ENCODE data around the gene ACSF3.
"Not testable (repeated sequence)": the region's sequence is repeated elsewhere in the genome, so short reads cannot be mapped to it uniquely, and the experiment has no call there.

ACSF3 gene

DNA sequence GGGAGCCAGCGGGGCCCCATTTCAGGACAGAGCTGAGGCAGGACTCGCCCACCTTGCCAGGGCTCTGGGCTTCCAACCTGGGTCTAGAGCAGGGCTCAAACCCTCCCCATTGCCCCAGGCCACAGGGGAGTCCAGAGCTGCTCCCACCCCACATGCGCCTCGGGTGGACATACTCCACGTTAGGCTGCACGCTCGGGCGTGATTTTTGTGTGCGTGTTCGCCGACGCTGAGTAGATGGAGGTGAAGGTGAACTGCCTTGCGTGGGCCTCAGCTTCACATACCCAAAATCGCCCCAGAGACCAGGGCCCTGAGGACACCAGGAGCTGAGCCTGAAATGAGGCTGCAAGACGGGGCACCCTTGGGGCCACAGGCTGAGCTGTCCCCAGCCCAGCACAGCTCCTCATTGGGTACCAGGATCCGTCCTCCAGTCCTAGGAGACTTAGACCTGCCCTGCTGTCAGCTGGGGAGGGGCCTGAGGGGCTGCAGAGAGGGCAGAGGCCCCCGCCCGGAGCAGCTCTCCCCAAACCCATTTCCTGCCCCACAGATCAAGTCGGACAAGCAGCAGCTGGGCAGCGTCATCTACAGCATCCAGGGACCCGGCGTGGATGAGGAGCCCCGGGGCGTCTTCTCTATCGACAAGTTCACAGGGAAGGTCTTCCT is 86.1 kb downstream of the ACSF3 start:
- DNase-seq = no peak

DNA sequence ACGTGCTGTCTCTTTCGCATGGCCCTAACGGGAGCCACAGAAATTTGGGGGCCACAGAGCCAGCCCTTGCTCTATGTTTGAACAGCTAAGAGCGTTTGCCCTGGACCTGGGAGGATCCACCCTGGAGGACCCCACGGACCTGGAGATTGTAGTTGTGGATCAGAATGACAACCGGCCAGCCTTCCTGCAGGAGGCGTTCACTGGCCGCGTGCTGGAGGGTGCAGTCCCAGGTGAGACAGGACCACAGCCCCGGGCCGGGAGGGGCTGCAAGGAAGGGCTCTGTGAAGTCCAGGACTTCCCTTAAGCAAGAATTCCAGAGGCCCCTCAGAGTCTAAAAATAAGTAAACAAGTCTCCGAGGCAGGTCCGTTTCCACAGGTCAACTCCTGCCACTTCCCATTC is 89.8 kb downstream of the ACSF3 start:
- no peak for DNase-seq

DNA sequence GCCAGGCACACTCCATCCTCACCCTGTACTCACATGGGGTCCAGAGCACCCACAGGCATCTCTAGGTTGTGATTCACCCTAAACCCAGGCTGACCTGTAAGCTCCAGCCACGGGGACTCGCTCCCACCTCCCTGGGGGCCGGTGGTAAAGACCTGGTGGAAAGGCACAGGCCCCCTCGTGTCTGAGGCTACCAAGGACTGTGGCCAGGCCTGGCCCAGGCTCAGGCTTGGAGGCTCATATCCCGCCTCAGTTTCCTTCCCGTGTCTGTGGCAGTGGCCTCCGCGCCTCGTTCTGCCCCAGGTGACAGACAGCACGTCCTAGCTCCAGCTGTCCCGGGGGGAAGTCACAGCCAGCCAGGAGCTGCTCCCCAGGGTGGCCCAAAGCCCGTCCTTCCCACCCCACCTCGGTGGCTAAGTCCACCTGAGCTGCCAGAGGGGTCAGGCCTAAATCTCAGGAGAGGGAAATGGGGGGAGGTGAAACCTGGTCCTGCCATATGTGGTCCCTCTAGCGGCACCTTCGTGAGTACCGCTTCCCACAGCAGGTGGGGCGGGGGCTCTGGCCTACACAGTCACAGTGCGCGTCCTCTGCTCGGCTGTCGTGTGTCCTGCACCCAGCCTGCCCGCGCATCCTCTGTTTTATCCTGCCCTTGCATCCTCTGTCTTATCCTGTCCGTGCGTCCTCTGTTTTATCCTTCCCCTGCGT is 90.5 kb downstream of the ACSF3 start:
- DNase-seq = no peak

DNA sequence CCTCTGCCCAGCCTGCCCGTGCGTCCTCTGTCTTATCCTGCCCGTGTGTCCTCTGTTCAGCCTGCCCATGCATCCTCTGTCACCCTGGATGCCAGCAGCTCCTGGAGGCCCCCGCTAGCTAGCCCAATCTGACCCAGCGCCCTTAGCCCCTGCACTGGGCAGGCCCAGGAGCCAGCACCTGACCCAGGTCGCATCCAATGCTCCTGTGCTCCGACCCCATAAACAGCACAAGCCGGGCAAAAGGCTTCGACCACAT is 91.0 kb downstream of the ACSF3 start:
- no peak for DNase-seq

DNA sequence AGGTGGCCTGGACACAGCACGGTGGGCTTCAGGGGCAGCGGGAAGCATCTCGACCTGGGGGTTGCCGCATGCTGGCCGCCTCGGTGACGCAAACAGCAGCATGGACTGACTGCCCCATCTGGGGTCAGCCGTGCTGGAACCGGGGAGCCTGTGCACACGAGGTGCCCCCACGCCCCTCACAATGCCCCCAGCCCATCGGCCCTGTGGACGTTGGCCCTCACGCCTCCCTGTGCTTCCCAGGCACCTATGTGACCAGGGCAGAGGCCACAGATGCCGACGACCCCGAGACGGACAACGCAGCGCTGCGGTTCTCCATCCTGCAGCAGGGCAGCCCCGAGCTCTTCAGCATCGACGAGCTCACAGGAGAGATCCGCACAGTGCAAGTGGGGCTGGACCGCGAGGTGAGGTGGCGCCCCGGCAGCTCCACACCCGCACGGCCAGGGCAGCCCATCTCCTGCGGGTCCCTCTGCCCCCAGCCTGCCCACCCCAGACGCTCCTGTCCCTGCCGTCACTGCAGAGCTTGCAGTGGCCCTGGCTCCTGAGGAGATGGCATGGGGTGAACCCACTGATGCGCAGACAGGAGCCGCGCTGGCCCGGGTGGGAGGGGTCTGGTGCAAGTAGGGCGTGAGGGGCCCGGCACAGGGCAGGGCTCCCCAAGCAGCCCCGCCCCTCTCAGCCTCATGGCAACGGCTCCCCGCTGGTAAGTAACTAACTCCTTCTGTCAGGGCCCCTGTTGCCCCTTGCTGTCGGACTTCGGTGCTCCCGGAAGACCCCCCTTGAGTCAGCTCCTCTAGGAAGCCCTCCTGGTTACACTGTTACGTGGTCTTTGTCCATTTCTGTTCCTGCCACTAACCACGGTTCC is 91.5 kb downstream of the ACSF3 start:
- DNase-seq = no peak

DNA sequence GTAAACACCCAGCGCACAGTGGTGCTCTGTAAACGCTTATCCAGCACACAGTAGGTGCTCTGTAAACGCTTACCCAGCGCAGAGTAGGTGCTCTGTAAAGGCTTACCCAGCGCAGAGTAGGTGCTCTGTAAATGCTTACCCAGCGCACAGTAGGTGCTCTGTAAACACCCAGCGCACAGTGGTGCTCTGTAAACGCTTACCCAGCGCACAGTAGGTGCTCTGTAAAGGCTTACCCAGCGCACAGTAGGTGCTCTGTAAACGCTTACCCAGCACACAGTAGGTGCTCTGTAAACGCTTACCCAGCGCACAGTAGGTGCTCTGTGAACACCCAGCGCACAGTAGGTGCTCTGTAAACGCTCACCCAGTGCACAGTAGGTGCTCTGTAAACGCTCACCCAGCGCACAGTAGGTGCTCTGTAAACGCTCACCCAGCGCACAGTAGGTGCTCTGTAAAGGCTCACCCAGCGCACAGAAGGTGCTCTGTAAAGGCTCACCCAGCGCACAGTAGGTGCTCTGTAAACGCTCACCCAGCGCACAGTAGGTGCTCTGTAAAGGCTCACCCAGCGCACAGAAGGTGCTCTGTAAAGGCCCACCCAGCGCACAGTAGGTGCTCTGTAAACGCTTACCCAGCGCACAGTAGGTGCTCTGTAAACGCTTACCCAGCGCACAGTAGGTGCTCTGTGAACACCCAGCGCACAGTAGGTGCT is 92.4 kb downstream of the ACSF3 start:
- DNase-seq = not testable (repeated sequence)

DNA sequence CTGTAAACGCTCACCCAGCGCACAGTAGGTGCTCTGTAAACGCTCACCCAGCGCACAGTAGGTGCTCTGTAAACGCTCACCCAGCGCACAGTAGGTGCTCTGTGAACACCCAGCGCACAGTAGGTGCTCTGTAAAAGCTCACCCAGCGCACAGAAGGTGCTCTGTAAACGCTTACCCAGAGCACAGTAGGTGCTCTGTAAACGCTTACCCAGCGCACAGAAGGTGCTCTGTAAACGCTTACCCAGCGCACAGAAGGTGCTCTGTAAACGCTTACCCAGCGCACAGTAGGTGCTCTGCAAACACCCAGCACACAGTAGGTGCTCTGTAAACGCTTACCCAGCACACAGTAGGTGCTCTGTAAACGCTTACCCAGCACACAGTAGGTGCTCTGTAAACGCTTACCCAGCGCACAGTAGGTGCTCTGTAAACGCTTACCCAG is 93.0 kb downstream of the ACSF3 start:
- peak; percentile 12 for DNase-seq

DNA sequence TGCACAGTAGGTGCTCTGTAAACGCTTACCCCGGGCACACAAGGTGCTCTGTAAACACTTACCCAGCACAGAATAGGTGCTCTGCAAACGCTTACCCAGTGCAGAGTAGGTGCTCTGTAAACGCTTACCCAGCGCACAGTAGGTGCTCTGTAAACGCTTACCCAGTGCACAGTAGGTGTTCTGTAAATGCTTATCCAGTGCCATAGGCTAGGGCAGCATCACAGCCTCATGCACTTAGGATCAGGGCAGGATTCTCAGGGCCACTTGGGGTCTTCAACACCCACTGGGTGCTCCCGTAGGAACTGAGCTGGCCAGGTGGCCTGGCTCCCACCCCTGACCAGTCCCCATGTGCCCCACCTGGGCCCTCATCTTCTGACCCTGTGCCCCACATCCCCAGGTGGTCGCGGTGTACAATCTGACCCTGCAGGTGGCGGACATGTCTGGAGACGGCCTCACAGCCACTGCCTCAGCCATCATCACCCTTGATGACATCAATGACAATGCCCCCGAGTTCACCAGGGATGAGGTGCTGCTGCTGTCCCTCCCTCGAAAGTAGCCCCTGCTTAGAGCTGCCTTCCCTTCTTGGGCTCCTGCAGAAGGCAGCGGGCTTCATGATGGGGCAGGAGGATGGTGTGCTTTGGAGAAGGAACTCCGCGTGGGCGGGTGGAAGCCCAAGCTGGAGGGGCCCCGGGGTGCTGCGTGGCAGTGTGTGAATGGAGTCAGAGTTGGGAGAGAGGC is 93.5 kb downstream of the ACSF3 start:
- DNase-seq = peak; percentile 22

DNA sequence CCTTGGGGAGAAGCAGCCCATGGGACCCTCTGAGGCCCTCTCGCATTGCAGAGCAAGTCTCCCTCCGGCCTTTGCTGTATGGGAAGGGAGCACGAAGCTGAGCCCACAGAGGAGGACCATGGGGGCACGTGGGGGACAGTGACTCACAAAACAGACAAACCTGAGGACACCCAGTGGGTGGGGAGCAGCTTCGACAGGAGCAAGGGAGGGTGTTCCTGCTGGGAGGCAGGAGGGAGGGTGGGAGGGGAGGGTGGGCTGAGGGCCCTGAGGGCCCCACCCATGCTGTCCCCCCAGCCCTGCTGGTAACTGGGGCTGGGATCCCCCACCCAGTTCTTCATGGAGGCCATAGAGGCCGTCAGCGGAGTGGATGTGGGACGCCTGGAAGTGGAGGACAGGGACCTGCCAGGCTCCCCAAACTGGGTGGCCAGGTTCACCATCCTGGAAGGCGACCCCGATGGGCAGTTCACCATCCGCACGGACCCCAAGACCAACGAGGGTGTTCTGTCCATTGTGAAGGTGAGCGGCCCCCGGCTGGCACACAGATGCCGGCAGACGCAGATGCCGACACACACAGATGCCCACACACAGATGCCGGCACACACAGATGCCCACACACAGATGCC is 94.2 kb downstream of the ACSF3 start:
- DNase-seq = no peak

DNA sequence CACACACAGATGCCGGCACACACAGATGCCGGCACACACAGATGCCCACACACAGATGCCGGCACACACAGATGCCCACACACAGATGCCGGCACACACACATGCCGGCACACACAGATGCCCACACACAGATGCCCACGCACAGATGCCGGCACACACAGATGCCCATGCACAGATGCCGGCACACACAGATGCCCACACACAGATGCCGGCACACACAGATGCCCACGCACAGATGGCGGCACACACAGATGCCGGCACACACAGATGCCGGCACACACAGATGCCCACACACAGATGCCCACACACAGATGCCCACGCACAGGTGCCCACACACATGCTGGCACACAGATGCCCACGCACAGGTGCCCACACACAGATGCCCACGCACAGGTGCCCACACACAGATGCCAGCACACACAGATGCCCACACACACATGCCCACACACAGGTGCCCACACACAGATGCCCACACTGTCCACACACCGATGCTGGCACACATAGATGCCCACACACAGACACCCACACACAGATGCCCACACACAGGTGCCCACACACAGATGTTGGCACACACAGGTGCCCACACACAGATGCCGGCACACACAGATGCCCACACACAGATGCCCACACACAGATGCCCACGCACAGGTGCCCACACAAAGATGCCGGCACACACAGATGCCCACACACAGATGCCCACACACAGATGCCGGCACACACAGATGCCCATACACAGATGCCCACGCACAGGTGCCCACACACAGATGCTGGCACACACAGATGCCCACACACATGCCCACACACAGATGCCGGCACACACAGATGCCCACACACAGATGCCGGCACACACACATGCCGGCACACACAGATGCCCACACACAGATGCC is 95.1 kb downstream of the ACSF3 start:
- not testable (repeated sequence) for DNase-seq

DNA sequence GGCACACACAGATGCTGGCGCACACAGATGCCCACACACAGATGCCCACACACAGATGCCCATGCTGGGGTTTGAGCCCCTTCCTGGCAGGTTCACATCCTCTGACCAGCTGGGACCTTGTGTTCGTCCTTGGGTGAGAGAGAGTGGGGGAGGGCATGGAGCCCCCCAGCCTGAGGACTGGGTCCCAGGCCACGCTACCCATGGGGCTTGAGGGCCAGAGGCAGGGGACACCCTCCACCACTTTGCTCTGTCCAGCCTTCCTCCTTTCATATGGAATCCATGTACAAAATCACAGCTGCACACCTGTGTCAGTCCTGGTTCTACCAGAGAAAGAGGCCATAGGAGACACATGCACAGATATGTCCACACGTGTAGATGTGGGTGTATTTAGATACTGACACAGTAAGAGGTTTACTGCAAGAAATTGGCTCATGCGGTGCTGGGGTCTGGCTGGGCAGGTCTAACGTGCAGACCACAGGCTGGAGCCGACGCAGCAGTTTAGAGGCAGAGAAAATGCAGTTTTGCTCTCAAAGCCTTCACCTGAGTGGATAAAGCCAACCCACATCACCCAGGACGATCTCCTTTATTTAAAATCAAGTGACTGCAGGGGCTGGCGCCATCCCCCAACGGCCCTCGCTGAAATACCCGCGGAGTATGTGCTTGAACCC is 95.8 kb downstream of the ACSF3 start:
- DNase-seq = no peak

DNA sequence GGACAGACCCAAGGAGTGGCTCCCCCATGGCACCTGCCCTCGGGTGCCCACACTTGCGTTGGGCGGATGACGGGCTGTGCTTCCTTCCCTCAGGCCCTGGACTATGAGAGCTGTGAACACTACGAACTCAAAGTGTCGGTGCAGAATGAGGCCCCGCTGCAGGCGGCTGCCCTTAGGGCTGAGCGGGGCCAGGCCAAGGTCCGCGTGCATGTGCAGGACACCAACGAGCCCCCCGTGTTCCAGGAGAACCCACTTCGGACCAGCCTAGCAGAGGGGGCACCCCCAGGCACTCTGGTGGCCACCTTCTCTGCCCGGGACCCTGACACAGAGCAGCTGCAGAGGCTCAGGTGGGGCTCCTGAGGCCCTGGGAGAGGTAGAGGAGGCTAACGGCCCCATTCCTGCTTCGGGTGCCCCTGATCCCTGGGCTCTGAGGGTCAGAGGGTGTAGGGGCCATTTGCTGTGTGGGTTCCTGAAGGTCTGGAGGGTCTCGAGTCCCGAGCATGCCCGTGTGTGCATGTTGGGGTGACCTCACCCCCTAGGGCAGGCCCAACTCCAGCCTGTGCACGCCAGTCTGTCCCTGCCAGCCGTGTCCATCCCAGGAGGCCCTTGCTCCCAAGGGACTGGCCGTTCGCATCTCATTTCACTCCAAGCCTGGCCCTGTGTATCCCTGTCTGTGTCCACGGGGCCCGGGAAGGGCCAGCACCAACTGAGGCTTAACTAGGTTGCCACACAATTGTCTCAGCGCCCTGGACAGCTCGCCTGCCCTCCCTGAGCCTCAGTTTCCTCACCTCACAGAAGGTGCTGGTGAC is 96.7 kb downstream of the ACSF3 start:
- DNase-seq = no peak

DNA sequence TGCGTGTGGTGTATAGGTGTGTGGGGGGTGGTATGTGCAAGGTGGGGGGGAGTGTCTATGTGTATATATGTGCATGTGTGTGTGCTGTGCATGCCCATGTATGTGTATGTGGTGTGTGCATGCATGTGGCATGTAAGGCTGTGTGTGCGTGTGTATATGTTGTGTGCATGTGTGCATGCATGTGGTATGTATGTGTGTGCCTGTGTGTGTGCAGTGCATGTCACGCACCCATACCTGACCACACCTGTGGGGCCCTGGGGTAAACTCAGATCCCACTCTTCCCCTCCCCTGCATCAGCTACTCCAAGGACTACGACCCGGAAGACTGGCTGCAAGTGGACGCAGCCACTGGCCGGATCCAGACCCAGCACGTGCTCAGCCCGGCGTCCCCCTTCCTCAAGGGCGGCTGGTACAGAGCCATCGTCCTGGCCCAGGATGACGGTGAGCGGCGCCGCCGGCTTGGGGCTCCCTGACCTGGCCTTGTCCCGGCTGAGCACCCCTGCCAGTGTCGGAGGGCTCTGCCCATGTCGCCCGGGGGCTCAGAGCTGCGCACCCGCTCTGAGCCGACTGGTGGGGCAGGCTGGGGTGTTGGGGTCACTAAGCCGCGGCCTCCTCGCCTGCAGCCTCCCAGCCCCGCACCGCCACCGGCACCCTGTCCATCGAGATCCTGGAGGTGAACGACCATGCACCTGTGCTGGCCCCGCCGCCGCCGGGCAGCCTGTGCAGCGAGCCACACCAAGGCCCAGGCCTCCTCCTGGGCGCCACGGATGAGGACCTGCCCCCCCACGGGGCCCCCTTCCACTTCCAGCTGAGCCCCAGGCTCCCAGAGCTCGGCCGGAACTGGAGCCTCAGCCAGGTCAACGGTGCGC is 97.6 kb downstream of the ACSF3 start:
- no peak for DNase-seq

DNA sequence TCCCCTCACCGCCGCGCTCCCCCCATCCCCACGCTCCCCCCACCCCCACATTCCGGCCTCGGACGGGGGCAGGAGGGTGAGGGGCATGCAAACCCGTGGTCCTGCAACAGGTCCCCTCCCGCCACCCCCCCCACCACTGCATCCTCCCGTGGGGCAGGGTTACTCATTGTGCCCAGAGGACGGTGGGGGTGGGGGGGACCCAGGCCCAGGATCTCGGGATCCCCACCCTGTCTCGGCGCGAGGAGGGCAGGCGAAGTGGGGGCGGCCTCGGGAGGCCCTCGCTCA is 98.2 kb downstream of the ACSF3 start:
- no peak for DNase-seq

DNA sequence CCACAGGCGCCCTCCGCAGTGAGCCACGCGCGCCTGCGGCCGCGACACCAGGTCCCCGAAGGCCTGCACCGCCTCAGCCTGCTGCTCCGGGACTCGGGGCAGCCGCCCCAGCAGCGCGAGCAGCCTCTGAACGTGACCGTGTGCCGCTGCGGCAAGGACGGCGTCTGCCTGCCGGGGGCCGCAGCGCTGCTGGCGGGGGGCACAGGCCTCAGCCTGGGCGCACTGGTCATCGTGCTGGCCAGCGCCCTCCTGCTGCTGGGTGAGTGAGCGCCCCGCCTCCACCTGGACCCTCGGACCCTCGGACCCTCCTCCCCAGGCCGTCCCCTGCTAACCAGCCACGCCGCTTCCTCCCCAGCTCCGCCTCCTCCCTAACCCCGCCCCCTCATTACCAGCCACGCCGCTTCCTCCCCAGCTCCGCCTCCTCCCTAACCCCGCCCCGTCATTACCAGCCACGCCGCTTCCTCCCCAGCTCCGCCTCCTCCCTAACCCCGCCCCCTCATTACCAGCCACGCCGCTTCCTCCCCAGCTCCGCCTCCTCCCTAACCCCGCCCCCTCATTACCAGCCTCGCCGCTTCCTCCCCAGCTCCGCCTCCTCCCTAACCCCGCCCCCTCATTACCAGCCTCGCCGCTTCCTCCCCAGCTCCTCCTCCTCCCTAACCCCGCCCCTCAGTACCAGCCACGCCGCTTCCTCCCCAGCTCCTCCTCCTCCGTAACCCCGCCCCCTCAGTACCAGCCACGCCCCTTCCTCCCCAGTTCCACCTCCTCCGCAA is 98.7 kb downstream of the ACSF3 start:
- peak; percentile 89 for DNase-seq

DNA sequence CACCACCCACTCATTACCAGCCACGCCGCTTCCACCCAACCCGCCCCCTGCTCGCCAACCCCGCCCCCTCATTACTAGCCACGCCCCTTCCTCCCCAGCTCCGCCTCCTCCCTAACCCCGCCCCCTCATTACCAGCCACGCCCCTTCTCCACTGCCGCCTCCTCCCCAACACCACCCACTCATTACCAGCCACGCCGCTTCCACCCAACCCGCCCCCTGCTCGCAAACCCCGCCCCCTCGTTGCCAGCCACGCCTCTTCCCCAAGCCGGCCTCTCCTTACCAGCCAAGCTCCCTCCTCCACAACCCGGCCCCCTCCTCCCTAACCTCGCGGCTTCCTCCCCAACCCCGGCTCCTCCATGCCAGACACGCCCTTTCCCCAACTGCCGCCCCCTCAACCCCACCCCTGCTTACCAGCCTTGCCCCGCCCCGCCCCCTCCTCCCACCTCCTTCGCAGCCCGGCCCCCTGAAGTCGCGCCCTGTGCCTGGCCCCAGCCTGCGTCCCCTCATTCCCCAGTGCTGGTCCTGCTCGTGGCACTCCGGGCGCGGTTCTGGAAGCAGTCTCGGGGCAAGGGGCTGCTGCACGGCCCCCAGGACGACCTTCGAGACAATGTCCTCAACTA is 99.4 kb downstream of the ACSF3 start:
- DNase-seq = peak; percentile 75

DNA sequence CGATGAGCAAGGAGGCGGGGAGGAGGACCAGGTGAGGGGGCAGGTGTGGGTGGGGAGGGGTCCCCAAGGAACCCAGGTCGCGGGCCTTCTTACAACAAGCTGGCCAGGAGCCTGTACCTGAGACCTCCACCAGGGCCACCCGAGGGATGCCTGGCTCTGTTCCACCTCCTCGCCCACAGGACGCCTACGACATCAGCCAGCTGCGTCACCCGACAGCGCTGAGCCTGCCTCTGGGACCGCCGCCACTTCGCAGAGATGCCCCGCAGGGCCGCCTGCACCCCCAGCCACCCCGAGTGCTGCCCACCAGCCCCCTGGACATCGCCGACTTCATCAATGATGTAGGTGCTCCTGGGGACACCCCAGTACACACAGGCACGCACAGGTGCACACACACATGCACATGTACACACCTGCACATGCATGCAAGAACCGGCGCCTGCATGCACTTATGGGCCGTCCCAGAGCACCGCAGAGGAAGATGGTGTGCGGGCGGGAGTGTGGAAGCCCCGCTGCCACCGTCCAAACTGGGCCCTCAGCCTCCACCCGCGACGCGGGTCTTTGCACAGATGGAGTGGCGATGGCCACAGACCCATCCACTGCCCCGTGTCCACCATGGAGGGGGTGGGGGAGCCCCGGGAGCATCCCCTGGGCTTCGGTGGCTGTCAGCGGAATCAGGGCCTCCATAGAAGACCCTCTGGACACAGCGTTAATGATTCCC is 100.1 kb downstream of the ACSF3 start:
- no peak for DNase-seq
